H1 (cell line): ENCODE measurements around the gene RORB. TPM values are rescaled to one million over a fixed set of nuclear protein-coding genes. Genes with fewer than 3 reads are reported as not detected.

ENCODE experiments used
- NRF1 ChIP-seq: IDR thresholded peaks from 2 replicates; pipeline ENCODE4 v1.6.1; 2011; ENCODE audit warnings: mild to moderate bottlenecking, low read depth, low read length, improper control_type of control experiment
- polyA plus RNA-seq, 7 experiments: library from polyadenylated mRNA; depleted of rRNA in 3 of 7; stranded (reverse) in 5 of 7; unstranded in 2 of 7; fragments of >200 nt in 5 of 7; fragments of 200-250 nt in 2 of 7; gene quantifications; 1 replicate in 5 of 7; 2 replicates in 1 of 7; 4 replicates in 1 of 7; pipeline versions ENCODE4 v1.2.1 to v1.2.3, GENCODE V29; 2011 to 2013; ENCODE audit warnings: missing spikeins in 2 of 7, mixed read lengths in 2 of 7
- total RNA-seq: library from RNA; stranded (reverse); fragmentation: NEBNext Ultra II Directional; extraction: Animal tissue kit (Norgen Biotek cat#: 25700); gene quantifications from 2 replicates; pipeline ENCODE4 v1.2.1, GENCODE V29; 2021

RORB gene
- total and polyA plus RNA-seq, 2 of the 8 experiments (the other 6 are each of a cell fraction or from before 2014, with no cell fraction given), result 2.3 to 7.1 TPM

- no peak for TF ChIP-seq NRF1
- TF ChIP-seq, all 59 proteins: peak for 2
Observed at GRCh38 chr9:74570879-74571512, 73.9 kb downstream of the RORB start (continued).
